H1 (cell line): Measurements from ENCODE around the gene C15orf62. TPM values are rescaled to one million over a fixed set of nuclear protein-coding genes. Genes with fewer than 3 reads are reported as not detected.

Experiments used
- SRF ChIP-seq: IDR thresholded peaks from 2 replicates; pipeline ENCODE4 v1.6.1; 2011; ENCODE audit warnings: mild to moderate bottlenecking, low read depth, low read length, moderate library complexity
- polyA plus RNA-seq, 7 experiments: library from polyadenylated mRNA; depleted of rRNA in 3 of 7; stranded (reverse) in 5 of 7; unstranded in 2 of 7; fragments of >200 nt in 5 of 7; fragments of 200-250 nt in 2 of 7; gene quantifications; 1 replicate in 5 of 7; 2 replicates in 1 of 7; 4 replicates in 1 of 7; pipeline versions ENCODE4 v1.2.1 to v1.2.3, GENCODE V29; 2011 to 2013; ENCODE audit warnings: missing spikeins in 2 of 7, mixed read lengths in 2 of 7
- total RNA-seq: library from RNA; stranded (reverse); fragmentation: NEBNext Ultra II Directional; extraction: Animal tissue kit (Norgen Biotek cat#: 25700); gene quantifications from 2 replicates; pipeline ENCODE4 v1.2.1, GENCODE V29; 2021
- TF ChIP-seq, protein P1 (sequence below): IDR thresholded peaks from 2 replicates; pipeline ENCODE4 v1.6.1; 2011; ENCODE audit warnings: low read depth, mild to moderate bottlenecking, low read length; ENCODE audit not compliant: insufficient read depth

Gene C15orf62
- total and polyA plus RNA-seq, 2 of the 8 experiments (the other 6 are each of a cell fraction or from before 2014, with no cell fraction given) = 0.06 to 0.56 TPM

DNA sequence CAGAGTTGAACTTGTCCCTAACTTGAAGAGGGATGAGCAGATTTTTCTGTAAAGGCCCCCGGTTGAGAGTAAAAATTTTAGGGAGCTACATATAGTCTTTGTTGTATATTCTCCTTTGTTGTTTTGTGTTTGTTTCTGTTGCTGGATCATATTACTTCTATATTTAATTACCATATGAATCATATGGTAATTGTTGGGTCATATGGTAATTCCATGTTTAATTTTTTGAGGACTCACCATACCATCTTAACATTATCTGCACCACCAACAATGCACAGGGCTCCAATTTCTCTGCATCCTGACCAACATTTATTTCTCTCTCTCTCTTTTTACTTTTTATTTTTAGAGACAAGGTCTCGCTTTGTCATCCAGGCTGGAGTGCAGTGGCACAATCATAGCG is 29.7 kb downstream of the C15orf62 start (continued):
- TF ChIP-seq, protein P1, sequence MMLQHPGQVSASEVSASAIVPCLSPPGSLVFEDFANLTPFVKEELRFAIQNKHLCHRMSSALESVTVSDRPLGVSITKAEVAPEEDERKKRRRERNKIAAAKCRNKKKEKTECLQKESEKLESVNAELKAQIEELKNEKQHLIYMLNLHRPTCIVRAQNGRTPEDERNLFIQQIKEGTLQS = no peak
- TF ChIP-seq SRF = no peak
